ENCODE measurements around the gene PLEKHJ1. TPM values are rescaled to one million over a fixed set of nuclear protein-coding genes. Genes with fewer than 3 reads are reported as not detected.

The PLEKHJ1 gene
- polyA plus RNA-seq, 1 donor from 2014 or later: 219 TPM

- H3K9me2 ChIP-seq (ENCODE audit: insufficient read depth, low read length): no peaks in the 10 kb centered on the region
- no peak for TF ChIP-seq EP300 (conservative IDR thresholded peaks at IDR 0.05; ENCODE audit: poor library complexity, severe bottlenecking)
- TF ChIP-seq POLR2AphosphoS5 (IDR thresholded peaks at IDR 0.05): no peak
- TF ChIP-seq, protein P1, sequence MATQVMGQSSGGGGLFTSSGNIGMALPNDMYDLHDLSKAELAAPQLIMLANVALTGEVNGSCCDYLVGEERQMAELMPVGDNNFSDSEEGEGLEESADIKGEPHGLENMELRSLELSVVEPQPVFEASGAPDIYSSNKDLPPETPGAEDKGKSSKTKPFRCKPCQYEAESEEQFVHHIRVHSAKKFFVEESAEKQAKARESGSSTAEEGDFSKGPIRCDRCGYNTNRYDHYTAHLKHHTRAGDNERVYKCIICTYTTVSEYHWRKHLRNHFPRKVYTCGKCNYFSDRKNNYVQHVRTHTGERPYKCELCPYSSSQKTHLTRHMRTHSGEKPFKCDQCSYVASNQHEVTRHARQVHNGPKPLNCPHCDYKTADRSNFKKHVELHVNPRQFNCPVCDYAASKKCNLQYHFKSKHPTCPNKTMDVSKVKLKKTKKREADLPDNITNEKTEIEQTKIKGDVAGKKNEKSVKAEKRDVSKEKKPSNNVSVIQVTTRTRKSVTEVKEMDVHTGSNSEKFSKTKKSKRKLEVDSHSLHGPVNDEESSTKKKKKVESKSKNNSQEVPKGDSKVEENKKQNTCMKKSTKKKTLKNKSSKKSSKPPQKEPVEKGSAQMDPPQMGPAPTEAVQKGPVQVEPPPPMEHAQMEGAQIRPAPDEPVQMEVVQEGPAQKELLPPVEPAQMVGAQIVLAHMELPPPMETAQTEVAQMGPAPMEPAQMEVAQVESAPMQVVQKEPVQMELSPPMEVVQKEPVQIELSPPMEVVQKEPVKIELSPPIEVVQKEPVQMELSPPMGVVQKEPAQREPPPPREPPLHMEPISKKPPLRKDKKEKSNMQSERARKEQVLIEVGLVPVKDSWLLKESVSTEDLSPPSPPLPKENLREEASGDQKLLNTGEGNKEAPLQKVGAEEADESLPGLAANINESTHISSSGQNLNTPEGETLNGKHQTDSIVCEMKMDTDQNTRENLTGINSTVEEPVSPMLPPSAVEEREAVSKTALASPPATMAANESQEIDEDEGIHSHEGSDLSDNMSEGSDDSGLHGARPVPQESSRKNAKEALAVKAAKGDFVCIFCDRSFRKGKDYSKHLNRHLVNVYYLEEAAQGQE (IDR thresholded peaks at IDR 0.05; ENCODE audit: borderline replicate concordance): no peak
- TF ChIP-seq RAD21 (conservative IDR thresholded peaks at IDR 0.05): no peak
- no peak for TF ChIP-seq CTCF (IDR thresholded peaks at IDR 0.05; ENCODE audit: poor library complexity, severe bottlenecking)
- TF ChIP-seq EZH2 (IDR thresholded peaks at IDR 0.05; ENCODE audit: borderline replicate concordance, insufficient read depth, low read length, poor library complexity, severe bottlenecking): no peak
- TF ChIP-seq TAF1 (IDR thresholded peaks at IDR 0.05; ENCODE audit: low read depth): no peak
- TF ChIP-seq MXI1 (conservative IDR thresholded peaks at IDR 0.05; ENCODE audit: poor library complexity, severe bottlenecking): no peak
- no peak for TF ChIP-seq SMC3 (conservative IDR thresholded peaks at IDR 0.05; ENCODE audit: poor library complexity)
- no peak overlapping the region for H3K9ac ChIP-seq (ENCODE audit: low read length)
- no peaks in the 10 kb centered on the region for H3K79me2 ChIP-seq (replicated peaks; ENCODE audit: insufficient read depth, low read length)
- no peaks in the 10 kb centered on the region for H3F3A ChIP-seq (ENCODE audit: insufficient read depth, low read length, poor library complexity, severe bottlenecking)
- H3K9me3 ChIP-seq (ENCODE audit: low read length): no peaks in the 10 kb centered on the region
- peaks cover 14% of the 10 kb centered on the region for H3K27me3 ChIP-seq (ENCODE audit: insufficient read depth, low read depth, low read length)
- H3K27ac ChIP-seq (ENCODE audit: low read length): no peak overlapping the region
- H3K36me3 ChIP-seq (ENCODE audit: insufficient read depth, low read length): no peaks in the 10 kb centered on the region
- no peaks in the 10 kb centered on the region for H4K20me1 ChIP-seq (ENCODE audit: insufficient read depth)
- H3K4me3 ChIP-seq (ENCODE audit: low read length): no peak overlapping the region
- no peak overlapping the region for H2AFZ ChIP-seq (ENCODE audit: low read depth, low read length)
- H3K4me2 ChIP-seq (ENCODE audit: low read length): no peak overlapping the region
Measured at GRCh38 chr19:2280633-2281264, 44.6 kb upstream of the PLEKHJ1 start.

GRCh38 chr19:2278459-2279158 is 42.5 kb upstream of the PLEKHJ1 start:
- Histone ChIP-seq H3K36me3 (ENCODE audit: insufficient read depth, low read length) (no peaks in the 10 kb centered on the region), H2AFZ (ENCODE audit: low read depth, low read length) (no peak overlapping the region), H3K9me3 (ENCODE audit: low read length) (no peaks in the 10 kb centered on the region), H3K4me3 (ENCODE audit: low read length) (no peak overlapping the region), H3K27me3 (ENCODE audit: insufficient read depth, low read depth, low read length) (peaks cover 14% of the 10 kb centered on the region), H3K9me2 (ENCODE audit: insufficient read depth, low read length) (no peaks in the 10 kb centered on the region), H3K4me2 (ENCODE audit: low read length) (no peak overlapping the region), H4K20me1 (ENCODE audit: insufficient read depth) (peaks cover 4% of the 10 kb centered on the region), H3F3A (ENCODE audit: insufficient read depth, low read length, poor library complexity, severe bottlenecking) (no peaks in the 10 kb centered on the region), H3K9ac (ENCODE audit: low read length) (no peak overlapping the region), H3K79me2 (replicated peaks; ENCODE audit: insufficient read depth, low read length) (peaks cover 8% of the 10 kb centered on the region), H3K27ac (ENCODE audit: low read length) (no peak overlapping the region)
- no peak for TF ChIP-seq EZH2 (IDR thresholded peaks at IDR 0.05; ENCODE audit: borderline replicate concordance, insufficient read depth, low read length, poor library complexity, severe bottlenecking)
- no peak for TF ChIP-seq EP300 (conservative IDR thresholded peaks at IDR 0.05; ENCODE audit: poor library complexity, severe bottlenecking)
- TF ChIP-seq, protein P1 (IDR thresholded peaks at IDR 0.05; ENCODE audit: borderline replicate concordance): no peak
- TF ChIP-seq TAF1 (IDR thresholded peaks at IDR 0.05; ENCODE audit: low read depth): no peak
- TF ChIP-seq RAD21 (conservative IDR thresholded peaks at IDR 0.05): no peak
- TF ChIP-seq MXI1 (conservative IDR thresholded peaks at IDR 0.05; ENCODE audit: poor library complexity, severe bottlenecking): no peak
- TF ChIP-seq CTCF (IDR thresholded peaks at IDR 0.05; ENCODE audit: poor library complexity, severe bottlenecking): no peak
- TF ChIP-seq SMC3 (conservative IDR thresholded peaks at IDR 0.05; ENCODE audit: poor library complexity): no peak
- no peak for TF ChIP-seq POLR2AphosphoS5 (IDR thresholded peaks at IDR 0.05)

All from neural cell (in vitro differentiated cells).